Nephron (organoid): ENCODE data around the gene DCTN3.

Source experiments
- H3K27ac Mint-ChIP-seq, 3 experiments: 2 replicates each; pipeline ENCODE4 v1.8.0; 2020; ENCODE audit warnings: mixed read lengths in 3 of 3, mild to moderate bottlenecking in 2 of 3, moderate library complexity in 1 of 3
- H3K27me3 Mint-ChIP-seq: 2 replicates; pipeline ENCODE4 v1.8.0; 2021; ENCODE audit warnings: low read depth, mild to moderate bottlenecking, moderate library complexity, mixed read lengths
- H3K36me3 Mint-ChIP-seq: 2 replicates; pipeline ENCODE4 v1.8.0; 2020; ENCODE audit warnings: low read depth, mixed read lengths
- H3K4me1 Mint-ChIP-seq: 2 replicates; pipeline ENCODE4 v1.8.0; 2020; ENCODE audit warnings: mixed read lengths
- H3K4me3 Mint-ChIP-seq, 3 experiments: 2 replicates each; pipeline ENCODE4 v1.8.0; 2020; ENCODE audit warnings: mild to moderate bottlenecking in 3 of 3, mixed read lengths in 3 of 3, moderate library complexity in 2 of 3
- H3K9me3 Mint-ChIP-seq: 2 replicates; pipeline ENCODE4 v1.8.0; 2020; ENCODE audit warnings: mixed read lengths
- CTCF ChIP-seq, 3 experiments: fragments of 200-600 bp; sonication (generic); IDR thresholded peaks; one replicate each; pipeline ENCODE4 v1.5.0; 2021; ENCODE audit warnings: antibody characterized with exemption in 3 of 3; ENCODE audit not compliant: unreplicated experiment in 3 of 3

The DCTN3 gene

GRCh38 chr9:34629491-34629808 is 9.2 kb upstream of the DCTN3 start:
- no peaks in the 10 kb centered on the region for H3K9me3 Mint-ChIP-seq

GRCh38 chr9:34628656-34629490 is 8.6 kb upstream of the DCTN3 start, which contains the start of gene ARID3C:
Gene ARID3C, minus strand, starts transcription at chr9:34629066. Its CDS starts 1,052 bp downstream, at chr9:34628014.
- Mint-ChIP-seq H3K36me3 (no peaks in the 10 kb centered on the region), H3K27me3 (peaks cover 83% of the 10 kb centered on the region), H3K4me3 (peak within 1 kb of the TSS; percentile 78 to 80 (median 79)), H3K4me1 (peaks cover 11% of the 10 kb centered on the region), H3K27ac (no peak within 1 kb of the TSS), H3K9me3 (no peaks in the 10 kb centered on the region)
- no peak for TF ChIP-seq CTCF (IDR thresholded peaks at IDR 0.05; ENCODE audit: unreplicated experiment in 3 of 3)

More at GRCh38 chr9:34629491-34629808, 9.2 kb upstream of the DCTN3 start:
- H3K36me3 Mint-ChIP-seq = peaks cover under 1% of the 10 kb centered on the region
- no peak for TF ChIP-seq CTCF (IDR thresholded peaks at IDR 0.05; ENCODE audit: unreplicated experiment in 3 of 3)
- H3K27me3 Mint-ChIP-seq = peaks cover 82% of the 10 kb centered on the region
- peaks cover 17% of the 10 kb centered on the region for H3K4me1 Mint-ChIP-seq
- no peak overlapping the region for H3K27ac Mint-ChIP-seq
- H3K4me3 Mint-ChIP-seq = peak overlapping the region; percentile 74 to 77 (median 77)

GRCh38 chr9:34627716-34628655 is 7.7 kb upstream of the DCTN3 start:
- Mint-ChIP-seq H3K27ac (no peak overlapping the region), H3K9me3 (no peaks in the 10 kb centered on the region), H3K36me3 (no peaks in the 10 kb centered on the region), H3K4me3 (peak overlapping the region; percentile 78 to 80 (median 79)), H3K27me3 (peaks cover 85% of the 10 kb centered on the region), H3K4me1 (peaks cover 9% of the 10 kb centered on the region)
- TF ChIP-seq CTCF (IDR thresholded peaks at IDR 0.05; ENCODE audit: unreplicated experiment in 3 of 3) = no peak

- Mint-ChIP-seq H3K9me3 (no peaks in the 10 kb centered on the region), H3K36me3 (no peaks in the 10 kb centered on the region), H3K4me1 (peaks cover 15% of the 10 kb centered on the region), H3K27ac (no peak overlapping the region), H3K4me3 (peak overlapping the region in 2 of 3 experiments; percentile 7 to 35), H3K27me3 (peaks cover 78% of the 10 kb centered on the region)
- no peak for TF ChIP-seq CTCF (IDR thresholded peaks at IDR 0.05; ENCODE audit: unreplicated experiment in 3 of 3)
These were observed 4.8 kb upstream of the DCTN3 start for GRCh38 chr9:34625186-34625486.

- Mint-ChIP-seq H3K36me3 (no peaks in the 10 kb centered on the region), H3K27me3 (peaks cover 73% of the 10 kb centered on the region), H3K9me3 (no peaks in the 10 kb centered on the region), H3K27ac (no peak overlapping the region), H3K4me3 (peak overlapping the region in 2 of 3 experiments; percentile 7 to 35), H3K4me1 (peaks cover 20% of the 10 kb centered on the region)
- no peak for TF ChIP-seq CTCF (IDR thresholded peaks at IDR 0.05; ENCODE audit: unreplicated experiment in 3 of 3)
These were observed 4.3 kb upstream of the DCTN3 start for GRCh38 chr9:34624475-34625185.
